HG03342 (cell line): Measurements from ENCODE around the gene CA5A.

Source experiments
- ATAC-seq: cut with Tn5 transposase; IDR thresholded peaks from one replicate; pipeline ENCODE4 v1.9.1; 2021; ENCODE audit warnings: mild to moderate bottlenecking, moderate library complexity; ENCODE audit not compliant: unreplicated experiment

The CA5A gene

DNA sequence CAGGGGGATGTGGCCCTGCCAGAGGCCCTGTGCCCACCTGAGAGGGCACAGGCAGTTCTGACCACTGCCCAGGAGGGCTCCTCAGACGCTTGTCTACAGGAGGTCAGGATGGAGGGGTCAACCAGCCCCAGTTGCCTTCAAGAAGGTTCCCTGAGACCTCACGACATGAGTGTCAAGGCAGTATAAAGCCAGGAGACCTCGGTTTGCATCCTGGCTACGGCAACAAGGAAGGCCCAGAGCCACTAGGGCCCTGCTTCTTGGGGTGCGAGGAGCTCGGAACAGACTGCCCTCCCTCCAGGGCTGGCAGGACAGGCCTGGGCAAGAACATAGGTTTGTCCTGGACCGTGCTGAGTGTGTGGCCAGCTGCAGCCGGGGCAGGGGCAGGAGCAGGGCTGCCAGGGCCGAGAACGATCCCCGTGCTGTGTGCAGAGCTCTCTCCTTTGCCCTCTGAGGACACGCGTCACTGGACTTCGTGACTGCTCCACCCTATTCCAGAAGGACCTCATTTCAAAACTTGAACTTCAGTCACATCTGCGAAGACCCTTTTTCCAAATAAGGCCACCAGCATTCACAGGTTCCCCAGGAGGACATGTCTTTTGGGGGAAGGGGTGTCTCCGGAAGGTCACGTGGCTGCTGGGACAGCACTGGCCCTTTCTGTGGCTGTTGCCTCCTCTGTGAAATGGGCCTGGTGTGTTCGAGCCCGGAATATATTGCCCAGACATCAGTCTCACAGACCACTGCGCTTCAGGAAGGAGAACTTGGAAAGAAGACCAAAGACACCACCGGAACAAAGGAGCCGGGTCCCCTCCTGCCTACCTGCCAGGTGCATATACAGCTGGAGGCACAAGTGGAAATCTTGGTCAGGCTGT is 94.8 kb downstream of the CA5A start:
- no peak for ATAC-seq

DNA sequence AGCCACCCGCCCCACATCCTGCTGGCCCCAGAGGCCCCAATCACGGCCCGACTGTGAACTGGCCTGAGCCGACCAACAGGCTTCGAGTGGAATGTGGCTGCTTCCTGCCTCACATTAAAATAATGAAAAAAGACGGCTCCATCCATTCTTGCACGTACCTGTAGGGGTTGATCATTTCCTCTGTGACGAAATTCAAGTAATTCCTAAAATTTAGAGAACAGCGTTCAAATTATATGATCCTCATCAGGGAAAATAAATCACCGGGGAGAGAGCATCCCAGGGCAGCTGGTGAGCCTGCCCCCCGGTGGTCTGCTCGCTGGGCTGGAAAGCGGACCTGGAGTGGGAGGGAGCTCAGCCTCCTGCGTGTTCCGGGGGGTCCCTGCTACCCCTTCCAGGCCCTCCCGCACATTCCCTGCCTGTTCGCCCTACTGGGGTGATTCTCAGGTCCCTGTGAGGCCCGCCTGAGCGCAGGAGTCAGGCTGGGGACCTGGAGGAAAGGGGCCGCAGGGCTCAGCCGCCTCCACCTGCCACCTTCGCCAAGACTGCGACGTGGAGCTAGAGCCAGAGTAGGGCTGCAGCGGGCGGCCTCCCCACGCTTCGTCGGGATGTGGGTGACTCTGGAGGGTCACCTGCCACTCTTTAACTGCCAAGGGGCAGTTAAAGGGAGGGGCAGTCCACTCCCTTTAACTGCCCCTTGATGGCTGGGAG is 95.9 kb downstream of the CA5A start:
- ATAC-seq: no peak

- ATAC-seq: no peak
Observed at GRCh38 chr16:87839542-87840270, 96.6 kb downstream of the CA5A start.

- no peak for ATAC-seq
Observed at GRCh38 chr16:87838643-87839541, 97.4 kb downstream of the CA5A start.
